RCC 7860 (cell line): Measurements from ENCODE around the gene CERT1.

ENCODE experiments used
- DNase-seq: peaks from one replicate; pipeline ENCODE4 v3.0.0-alpha.2; 2015; ENCODE audit warnings: low spot score
- FAIRE-seq: peaks from 2 replicates; lab custom pipeline; 2012; peaks lifted over from hg19 to GRCh38; lab: Jason Lieb, UNC

The CERT1 gene

DNA sequence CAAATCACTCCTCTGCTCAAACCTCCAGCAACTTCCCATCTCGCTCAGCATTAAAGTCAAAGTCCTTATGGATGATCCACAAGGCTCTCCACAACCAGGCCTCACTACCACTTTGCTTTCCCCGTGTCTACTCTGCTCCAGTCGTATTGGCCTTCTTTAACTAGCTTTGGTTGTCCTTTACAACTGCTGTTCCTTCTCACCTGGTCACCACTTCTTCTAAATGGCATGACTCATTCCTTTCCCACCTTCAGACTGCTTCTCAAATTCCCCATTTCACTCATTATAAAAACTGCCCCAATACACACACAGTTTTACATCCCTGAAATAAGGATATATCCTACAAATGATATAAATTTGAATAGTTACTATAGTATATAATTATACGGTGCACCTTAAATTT lies 30.4 kb downstream of the CERT1 start:
- FAIRE-seq (no peak), DNase-seq (no peak)

- FAIRE-seq (no peak), DNase-seq (no peak)
These were observed 36.1 kb downstream of the CERT1 start for GRCh38 chr5:75475364-75475763.

DNA sequence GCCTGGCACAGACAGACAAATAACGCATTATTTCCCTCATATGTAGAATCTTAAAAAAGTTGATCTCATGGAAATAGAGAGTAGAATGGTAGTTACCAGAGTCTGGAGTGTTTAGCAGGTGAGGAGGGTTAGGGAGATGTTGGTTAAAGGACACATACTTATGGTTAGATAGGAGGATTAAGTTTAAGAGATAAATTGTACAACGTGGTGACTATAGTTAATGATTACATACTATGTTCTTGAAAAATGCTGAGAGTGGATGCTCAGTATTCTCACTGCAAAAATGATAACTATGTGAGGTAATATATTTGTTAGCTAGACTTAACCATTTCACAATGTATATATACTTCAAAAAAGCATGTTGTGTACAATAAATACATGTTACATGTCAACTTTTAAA lies 38.0 kb downstream of the CERT1 start:
- FAIRE-seq = peak; percentile 93

GRCh38 chr5:75472973-75473372 lies 38.5 kb downstream of the CERT1 start:
- FAIRE-seq (no peak), DNase-seq (peak; percentile 11)

More for the DNA sequence above, 38.0 kb downstream of the CERT1 start:
- peak; percentile 55 for DNase-seq

- DNase-seq = no peak
- peak; percentile 62 for FAIRE-seq
These were observed 40.2 kb downstream of the CERT1 start for GRCh38 chr5:75471193-75471592.

DNA sequence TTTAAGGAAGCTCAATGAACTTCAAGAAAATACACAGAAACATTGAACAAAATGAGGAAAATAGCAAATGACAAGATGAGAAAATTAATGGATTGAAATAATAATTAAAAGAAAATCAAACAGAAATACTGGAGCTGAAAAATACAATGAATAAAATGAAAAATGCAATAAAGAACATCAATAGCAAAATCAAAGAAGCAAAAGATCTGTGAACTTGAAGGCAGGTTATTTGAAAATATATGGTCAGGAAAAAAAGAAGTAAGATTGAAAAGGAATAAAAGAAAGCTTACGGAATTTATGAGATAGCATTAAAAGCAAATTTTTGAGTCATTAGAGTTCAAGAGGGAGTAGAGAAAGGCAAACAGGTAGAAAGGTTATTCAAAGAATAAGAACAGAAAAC lies 42.4 kb downstream of the CERT1 start:
- DNase-seq (no peak), FAIRE-seq (no peak)

- no peak for FAIRE-seq
These were observed 42.8 kb downstream of the CERT1 start for GRCh38 chr5:75468593-75468992.

DNA sequence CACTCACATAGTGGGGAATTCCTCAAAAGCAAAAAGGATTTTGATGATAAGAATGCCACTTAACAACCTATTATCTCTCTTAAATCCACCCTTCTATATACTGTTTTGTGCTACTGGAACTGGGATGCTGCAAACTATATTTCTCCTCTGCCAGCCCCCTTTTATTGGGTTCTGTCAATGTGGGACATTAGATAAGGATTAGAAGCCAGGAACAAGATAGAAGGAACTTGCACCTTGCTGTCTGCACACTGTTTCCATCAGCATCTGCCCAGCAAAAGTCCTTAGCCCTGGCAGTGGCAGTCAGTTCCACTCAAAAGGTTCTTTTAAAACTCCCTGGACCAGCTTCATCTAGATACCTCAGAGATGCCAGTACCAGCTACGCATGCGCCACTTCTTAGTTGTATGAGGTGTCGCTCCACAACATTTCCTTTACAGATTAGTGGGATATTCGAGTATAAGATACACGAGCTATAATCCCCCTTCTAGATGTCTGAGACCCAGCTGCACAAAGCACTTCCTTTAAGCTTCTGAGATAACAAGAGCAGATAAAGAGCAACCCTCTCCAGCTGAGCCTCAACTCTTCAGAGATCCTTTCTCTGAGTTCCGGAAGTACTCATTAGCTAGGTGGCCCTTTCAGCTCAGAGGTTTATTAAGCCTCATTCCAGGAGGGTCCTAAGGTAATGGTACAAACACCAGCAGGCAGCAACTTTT lies 45.3 kb downstream of the CERT1 start:
- FAIRE-seq = no peak
- DNase-seq = no peak

More at GRCh38 chr5:75468593-75468992, 42.8 kb downstream of the CERT1 start:
- no peak for DNase-seq

DNA sequence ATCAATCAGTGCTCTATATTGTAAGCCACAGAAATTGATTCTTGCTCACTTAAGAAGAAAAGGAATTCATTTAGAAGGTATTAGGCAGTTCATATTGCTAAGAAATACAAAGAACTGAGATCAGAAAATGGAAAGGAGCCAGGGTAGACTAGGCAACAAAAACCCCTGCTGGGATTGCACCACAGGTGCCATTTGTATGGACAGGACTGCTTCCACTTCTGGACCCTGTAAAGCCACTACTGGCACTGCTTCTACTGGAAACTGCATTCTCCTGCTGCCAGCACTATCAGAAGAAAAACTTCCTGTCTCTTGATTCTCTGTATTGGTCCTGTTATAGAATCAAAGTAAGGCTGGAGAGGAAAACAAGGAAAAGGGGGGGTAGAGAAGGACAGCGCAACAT lies 45.9 kb downstream of the CERT1 start:
- no peak for FAIRE-seq
- DNase-seq = no peak

DNA sequence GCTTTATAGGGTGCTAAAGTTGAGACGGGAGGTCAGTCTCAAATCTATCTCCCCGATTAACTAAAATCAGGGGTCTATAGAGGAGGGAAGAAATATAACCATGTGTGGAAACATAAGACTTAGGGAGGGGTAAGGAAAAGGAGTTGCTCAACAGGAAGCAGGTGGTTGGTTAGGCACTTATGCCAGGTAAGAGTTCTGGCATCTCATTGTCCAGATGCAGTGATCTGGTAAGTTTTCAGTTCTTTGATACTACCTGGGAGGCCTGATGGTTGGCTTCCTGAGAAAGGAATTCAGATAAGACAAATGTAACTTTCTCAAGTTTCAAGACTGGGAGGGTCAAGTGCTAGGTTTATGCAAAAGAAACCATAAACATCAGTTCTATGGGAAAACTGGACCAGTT lies 47.7 kb downstream of the CERT1 start:
- no peak for DNase-seq
- no peak for FAIRE-seq

GRCh38 chr5:75461679-75462078 lies 49.8 kb downstream of the CERT1 start:
- DNase-seq (no peak), FAIRE-seq (no peak)

- DNase-seq = no peak
- FAIRE-seq = no peak
These were observed 50.4 kb downstream of the CERT1 start for GRCh38 chr5:75460942-75461610.

- DNase-seq (no peak), FAIRE-seq (no peak)
These were observed 50.9 kb downstream of the CERT1 start for GRCh38 chr5:75460532-75460931.

GRCh38 chr5:75457691-75458090 lies 53.7 kb downstream of the CERT1 start:
- DNase-seq (no peak), FAIRE-seq (no peak)

DNA sequence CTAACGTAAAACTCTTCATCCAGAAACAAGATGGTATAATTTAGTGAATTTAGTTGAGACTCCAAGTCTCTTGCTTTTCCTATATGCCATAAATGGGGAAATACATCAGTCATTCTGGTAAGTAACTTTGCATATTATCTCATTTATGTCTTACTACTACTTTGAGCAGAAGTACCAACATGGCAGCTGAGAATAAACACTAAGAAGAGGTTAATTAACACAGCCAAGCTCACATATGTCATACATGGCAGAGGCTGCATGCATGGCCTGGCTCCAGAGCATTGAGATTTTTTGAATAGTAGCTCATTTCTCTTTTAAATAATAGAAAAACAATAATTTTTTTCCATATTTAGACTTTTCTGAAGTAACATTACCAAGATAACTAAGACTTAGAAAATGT lies 54.3 kb downstream of the CERT1 start:
- no peak for FAIRE-seq
- no peak for DNase-seq

- FAIRE-seq = no peak
- DNase-seq = no peak
These were observed 61.4 kb downstream of the CERT1 start for GRCh38 chr5:75450069-75450468.

- DNase-seq (no peak), FAIRE-seq (no peak)
These were observed 65.4 kb downstream of the CERT1 start for GRCh38 chr5:75446068-75446467.

DNA sequence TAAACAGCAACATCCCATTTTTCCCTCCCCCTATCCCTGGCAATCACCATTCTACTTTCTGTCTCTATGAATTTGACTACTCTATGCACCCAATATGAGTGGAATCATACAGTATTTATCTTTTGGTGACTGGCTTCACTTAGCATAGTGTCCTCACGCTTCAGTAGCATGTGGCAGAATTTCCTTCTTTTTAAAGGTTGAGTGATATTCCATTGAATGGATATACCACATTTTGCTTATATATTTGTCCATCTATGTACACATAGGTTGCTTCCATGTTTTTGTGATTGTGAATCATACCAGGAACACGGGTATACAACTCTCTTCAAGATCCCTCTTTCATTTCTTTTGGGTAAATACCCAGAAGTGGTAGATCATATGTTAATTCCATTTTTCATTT lies 69.9 kb downstream of the CERT1 start:
- DNase-seq = no peak
- no peak for FAIRE-seq

DNA sequence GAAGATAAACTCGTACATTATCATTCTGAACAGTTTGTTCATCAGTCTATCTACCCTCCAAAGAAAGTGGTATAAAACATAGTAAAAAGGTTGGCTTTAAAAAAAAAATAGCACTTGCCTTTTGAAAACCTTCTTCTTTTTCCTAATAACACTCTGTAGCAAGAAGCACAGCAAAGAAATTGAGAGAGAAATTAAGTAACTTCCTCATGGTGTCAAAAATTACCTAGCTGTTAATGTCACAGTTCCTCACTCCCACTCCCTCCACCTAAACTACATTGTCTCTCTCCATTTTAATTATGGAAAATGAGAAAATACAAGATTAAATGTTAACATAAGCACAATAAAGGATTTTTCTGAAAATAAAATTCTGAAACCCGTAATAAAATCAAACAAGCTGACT lies 72.2 kb downstream of the CERT1 start:
- no peak for FAIRE-seq
- no peak for DNase-seq

DNA sequence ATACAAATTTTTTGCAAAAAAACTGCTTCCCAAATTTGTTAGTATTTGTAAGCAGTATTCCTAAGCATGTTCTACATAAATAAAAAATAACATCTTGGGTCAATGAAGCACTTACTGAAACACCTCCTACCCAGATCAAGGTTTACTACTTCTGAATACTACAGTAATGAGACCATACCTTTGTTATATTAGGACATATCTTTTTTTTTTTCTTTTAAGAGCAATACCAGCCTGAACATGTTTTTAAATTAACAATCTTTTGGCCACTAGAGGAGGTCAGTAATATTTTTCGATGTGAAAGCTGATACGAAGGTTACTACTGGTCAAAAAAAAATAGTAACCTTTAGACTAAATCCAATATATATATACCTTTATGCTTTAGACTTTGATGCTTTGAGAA lies 72.7 kb downstream of the CERT1 start:
- no peak for FAIRE-seq
- DNase-seq = no peak

- DNase-seq (no peak), FAIRE-seq (no peak)
These were observed 76.3 kb downstream of the CERT1 start for GRCh38 chr5:75435096-75435495.

DNA sequence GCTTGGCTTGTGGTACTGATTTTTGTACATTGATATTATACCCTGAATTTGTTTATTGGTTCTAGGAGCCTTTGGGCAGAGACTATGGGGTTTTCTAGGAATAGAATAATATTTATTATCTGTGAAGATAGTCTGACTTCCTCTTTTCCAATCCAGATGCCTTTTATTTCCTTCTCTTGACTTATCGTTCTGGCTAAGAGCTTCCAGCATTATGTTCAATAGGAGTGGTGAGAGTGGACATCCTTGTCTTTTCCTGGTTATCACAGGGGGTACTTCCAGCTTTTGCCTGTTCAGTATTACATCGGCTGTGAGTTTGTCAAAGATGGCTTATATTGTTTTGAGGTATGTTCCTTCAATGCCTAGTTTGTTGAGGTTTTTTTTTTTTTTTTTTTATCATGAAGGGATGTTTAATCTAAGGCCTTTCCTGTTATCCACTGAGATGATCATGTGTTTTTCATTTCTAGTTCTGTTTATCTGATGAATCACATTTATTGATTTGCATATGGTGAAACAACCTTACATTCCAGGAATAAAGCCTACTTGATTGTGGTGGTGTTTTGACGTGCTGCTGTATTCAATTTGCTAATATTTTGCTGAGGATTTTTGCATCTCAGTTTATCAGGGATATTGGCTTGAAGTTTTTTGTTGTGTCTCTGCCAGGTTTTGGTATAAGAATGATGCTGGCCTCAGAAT lies 77.5 kb downstream of the CERT1 start:
- DNase-seq = no peak
- FAIRE-seq = no peak
